Pulmonary artery endothelial cell (primary cell): Measurements from ENCODE around the gene LCLAT1. TPM values are rescaled to one million over a fixed set of nuclear protein-coding genes. Genes with fewer than 3 reads are reported as not detected.
"Not testable (repeated sequence)": the region's sequence is repeated elsewhere in the genome, so short reads cannot be mapped to it uniquely, and the experiment has no call there.

Experiments used
- DNase-seq: peaks from one replicate; pipeline ENCODE4 v3.0.0-alpha.2; 2011; ENCODE audit warnings: low read depth, low spot score
- total RNA-seq: library from RNA; depleted of rRNA; stranded (reverse); fragments of >200 nt; gene quantifications from 2 replicates; pipeline ENCODE4 v1.2.3, GENCODE V29; 2014

LCLAT1 gene
- total RNA-seq, 1 donor from 2014 or later, result 8.6 TPM

GRCh38 chr2:30639836-30640235, 192.8 kb downstream of the LCLAT1 start:
- DNase-seq, result no peak

- DNase-seq, result no peak
Observed at GRCh38 chr2:30641765-30642345, 194.8 kb downstream of the LCLAT1 start.

- not testable (repeated sequence) for DNase-seq
Observed at GRCh38 chr2:30643013-30643412, 196.0 kb downstream of the LCLAT1 start.

GRCh38 chr2:30643674-30644073, 196.6 kb downstream of the LCLAT1 start:
- DNase-seq, result no peak

GRCh38 chr2:30645081-30645744, 198.2 kb downstream of the LCLAT1 start:
- DNase-seq, result no peak

GRCh38 chr2:30645745-30646119, 198.7 kb downstream of the LCLAT1 start:
- no peak for DNase-seq

- no peak for DNase-seq
Observed at GRCh38 chr2:30647752-30648457, 200.9 kb downstream of the LCLAT1 start.

- DNase-seq, result no peak
Observed at GRCh38 chr2:30649278-30649677, 202.2 kb downstream of the LCLAT1 start.

GRCh38 chr2:30649828-30650227, 202.8 kb downstream of the LCLAT1 start:
- DNase-seq, result no peak

GRCh38 chr2:30652271-30652915, 205.3 kb downstream of the LCLAT1 start:
- DNase-seq, result no peak

GRCh38 chr2:30653847-30654246, 206.8 kb downstream of the LCLAT1 start:
- no peak for DNase-seq

GRCh38 chr2:30654404-30654803, 207.4 kb downstream of the LCLAT1 start:
- no peak for DNase-seq

- DNase-seq, result no peak
Observed at GRCh38 chr2:30655211-30655610, 208.2 kb downstream of the LCLAT1 start.

GRCh38 chr2:30655660-30656059, 208.6 kb downstream of the LCLAT1 start:
- no peak for DNase-seq

GRCh38 chr2:30656079-30656478, 209.0 kb downstream of the LCLAT1 start:
- DNase-seq, result no peak

- DNase-seq, result no peak
Observed at GRCh38 chr2:30661173-30662107, 214.4 kb downstream of the LCLAT1 start.

- no peak for DNase-seq
Observed at GRCh38 chr2:30662268-30663131, 215.5 kb downstream of the LCLAT1 start.

- no peak for DNase-seq
Observed at GRCh38 chr2:30663321-30663720, 216.3 kb downstream of the LCLAT1 start.

GRCh38 chr2:30663806-30664205, 216.8 kb downstream of the LCLAT1 start:
- DNase-seq, result no peak

GRCh38 chr2:30664761-30665358, 217.8 kb downstream of the LCLAT1 start:
- no peak for DNase-seq
